KOPT-K1 (cell line): Measurements from ENCODE around the gene TMEM258.

ENCODE experiments used
- H3K27ac ChIP-seq: fragments of 200-600 bp; sonication (generic); 2 replicates; pipeline ENCODE4 v1.5.1; 2016; ENCODE audit warnings: antibody characterized with exemption, mild to moderate bottlenecking, low read depth, low read length; ENCODE audit not compliant: poor library complexity, severe bottlenecking
- H3K36me3 ChIP-seq: fragments of 200-600 bp; sonication (generic); 2 replicates; pipeline ENCODE4 v1.5.1; 2017; ENCODE audit warnings: antibody characterized with exemption, mild to moderate bottlenecking, low read length, moderate library complexity; ENCODE audit not compliant: insufficient read depth
- H3K9me3 ChIP-seq: fragments of 200-600 bp; sonication (generic); 2 replicates; pipeline ENCODE4 v1.5.1; 2017; ENCODE audit warnings: antibody characterized with exemption, low read length, mild to moderate bottlenecking; ENCODE audit not compliant: insufficient read depth, poor library complexity, severe bottlenecking

Gene TMEM258

DNA sequence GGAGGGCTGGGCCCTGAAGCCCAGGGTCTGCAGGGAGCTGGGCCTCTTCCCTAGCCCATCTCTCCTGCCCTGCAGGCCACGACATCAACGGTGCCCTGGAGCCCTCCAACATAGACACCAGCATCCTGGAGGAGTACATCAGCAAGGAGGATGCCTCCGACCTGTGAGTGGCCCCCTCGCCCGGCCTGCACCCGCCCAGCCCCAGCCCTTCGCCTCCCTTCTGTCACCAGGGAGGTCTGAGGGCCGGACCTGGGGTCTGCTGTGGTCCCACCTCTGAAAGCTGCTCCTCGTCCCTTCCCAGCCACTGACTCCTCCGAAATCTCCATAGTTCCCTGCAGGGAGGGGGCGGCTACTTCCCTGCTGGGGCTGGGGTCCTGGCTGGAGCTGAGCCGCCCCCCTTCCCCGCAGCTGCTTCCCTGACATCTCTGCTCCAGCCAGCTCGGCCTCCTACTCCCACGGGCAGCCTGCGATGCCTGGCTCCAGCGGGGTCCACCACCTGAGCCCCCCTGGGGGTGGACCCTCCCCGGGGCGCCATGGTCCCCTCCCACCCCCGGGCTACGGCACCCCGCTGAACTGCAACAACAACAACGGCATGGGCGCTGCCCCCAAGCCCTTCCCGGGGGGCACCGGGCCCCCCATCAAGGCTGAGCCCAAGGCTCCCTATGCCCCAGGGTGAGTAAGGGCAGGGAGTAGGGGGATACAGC, 26.7 kb downstream of the TMEM258 start:
- no peaks in the 10 kb centered on the region for H3K9me3 ChIP-seq
- H3K27ac ChIP-seq, result no peak overlapping the region
- no peaks in the 10 kb centered on the region for H3K36me3 ChIP-seq

DNA sequence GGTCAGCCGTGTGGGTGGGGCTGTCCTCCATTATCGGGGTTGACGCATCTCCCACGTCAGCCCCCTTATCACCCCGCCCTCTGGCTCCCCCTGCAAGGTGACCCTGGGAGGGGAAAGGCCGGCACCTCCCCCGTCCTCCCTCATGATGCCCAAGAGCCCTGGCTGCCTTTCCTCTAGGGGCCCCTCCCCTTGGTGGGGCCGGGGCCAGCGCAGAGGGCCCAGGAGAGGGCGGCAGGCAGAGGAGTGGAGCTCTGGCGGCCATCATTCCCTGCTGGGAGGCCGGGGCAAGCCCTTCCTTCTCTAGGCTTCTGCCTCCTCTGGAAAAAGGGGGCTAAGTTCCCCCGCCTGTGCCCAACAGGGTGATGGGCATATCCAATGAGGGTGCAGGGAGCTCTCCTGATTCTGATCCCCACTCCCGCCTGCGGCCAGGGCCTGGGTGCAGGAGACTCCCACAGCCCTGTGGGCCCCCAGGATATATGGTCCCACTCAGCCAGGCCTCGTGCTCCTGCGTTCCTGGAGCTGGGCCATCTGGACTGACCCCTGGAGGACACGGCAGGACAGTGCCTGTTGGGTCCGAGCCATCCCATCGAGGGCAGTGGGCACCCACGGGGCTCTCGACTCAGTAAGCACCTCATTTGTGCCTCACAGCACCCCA, 27.7 kb downstream of the TMEM258 start:
- Histone ChIP-seq H3K36me3 (no peaks in the 10 kb centered on the region), H3K27ac (no peak overlapping the region), H3K9me3 (no peaks in the 10 kb centered on the region)

DNA sequence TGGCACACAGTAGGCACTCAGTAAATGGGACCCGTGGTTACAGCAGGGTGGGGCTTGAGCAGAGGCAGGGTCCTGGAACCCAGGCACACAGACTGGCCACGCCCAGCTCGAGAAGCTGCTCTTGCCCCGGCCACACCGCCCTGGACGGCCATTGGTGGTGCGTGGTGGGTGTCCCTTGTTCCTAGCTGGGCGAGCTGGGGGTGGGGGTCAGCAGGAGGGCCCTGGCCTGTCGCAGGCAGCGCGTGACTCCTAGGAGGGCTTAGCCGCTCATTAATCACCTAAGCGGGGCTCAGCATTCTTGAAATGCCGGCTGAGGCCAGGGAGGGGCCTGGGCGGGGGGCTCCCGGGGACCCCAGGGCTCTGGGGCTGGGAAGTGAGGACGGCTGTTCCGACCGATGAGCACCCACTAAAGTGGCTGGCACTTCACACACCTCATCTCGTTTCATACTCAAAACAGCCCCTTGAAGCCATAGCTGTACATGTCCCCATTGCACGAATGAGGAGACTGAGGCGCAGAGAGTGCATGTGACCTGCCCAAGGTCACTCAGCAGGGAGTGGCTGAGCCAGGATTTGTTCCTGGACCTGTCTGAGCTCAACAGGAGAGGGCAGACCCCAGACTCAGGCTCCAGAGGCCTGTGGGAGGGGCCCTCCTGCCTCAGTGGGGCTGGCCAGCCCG, 28.3 kb downstream of the TMEM258 start:
- Histone ChIP-seq H3K9me3 (no peaks in the 10 kb centered on the region), H3K27ac (no peak overlapping the region), H3K36me3 (no peaks in the 10 kb centered on the region)

DNA sequence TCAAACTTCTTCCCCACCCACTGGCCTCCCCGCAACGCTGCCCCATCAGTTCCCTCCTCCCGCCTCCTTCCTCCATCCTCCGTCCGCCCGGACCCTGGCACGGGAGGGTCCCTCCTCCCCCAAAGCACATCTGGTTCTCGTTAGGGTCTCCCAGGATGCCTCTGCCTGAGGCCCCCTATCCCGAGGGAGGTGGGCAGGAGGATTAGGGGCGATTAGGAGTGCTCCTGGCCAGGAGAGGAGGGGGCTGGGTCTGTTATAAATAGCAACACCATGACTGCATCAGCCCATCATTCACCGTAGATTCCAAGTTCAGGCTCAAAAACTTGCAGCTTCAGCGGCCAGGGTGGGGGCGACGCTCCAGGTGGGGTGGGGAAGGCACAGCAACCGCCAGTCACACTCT, 29.6 kb downstream of the TMEM258 start:
- Histone ChIP-seq H3K9me3 (no peaks in the 10 kb centered on the region), H3K27ac (no peak overlapping the region), H3K36me3 (no peaks in the 10 kb centered on the region)

DNA sequence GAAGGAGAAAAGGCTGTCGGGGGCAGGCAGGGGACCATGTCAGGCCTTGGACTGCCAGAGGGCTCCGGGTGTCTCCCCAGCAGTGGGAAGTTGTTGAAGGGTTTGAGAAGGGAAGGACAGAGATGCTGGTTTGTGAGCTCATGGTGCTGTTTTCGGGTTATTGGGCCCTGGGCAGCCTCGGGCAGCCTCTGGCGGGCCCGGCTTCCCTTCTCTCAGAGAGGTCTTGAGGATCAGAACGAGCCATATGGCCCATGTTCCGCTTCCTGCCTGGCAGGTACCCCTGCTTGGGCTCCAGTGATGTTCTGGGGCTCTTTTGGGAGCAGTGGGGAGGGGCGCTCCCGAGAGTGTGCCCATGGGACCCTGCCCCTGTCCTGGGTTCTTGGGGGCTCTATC, 30.2 kb downstream of the TMEM258 start:
- no peaks in the 10 kb centered on the region for H3K36me3 ChIP-seq

DNA sequence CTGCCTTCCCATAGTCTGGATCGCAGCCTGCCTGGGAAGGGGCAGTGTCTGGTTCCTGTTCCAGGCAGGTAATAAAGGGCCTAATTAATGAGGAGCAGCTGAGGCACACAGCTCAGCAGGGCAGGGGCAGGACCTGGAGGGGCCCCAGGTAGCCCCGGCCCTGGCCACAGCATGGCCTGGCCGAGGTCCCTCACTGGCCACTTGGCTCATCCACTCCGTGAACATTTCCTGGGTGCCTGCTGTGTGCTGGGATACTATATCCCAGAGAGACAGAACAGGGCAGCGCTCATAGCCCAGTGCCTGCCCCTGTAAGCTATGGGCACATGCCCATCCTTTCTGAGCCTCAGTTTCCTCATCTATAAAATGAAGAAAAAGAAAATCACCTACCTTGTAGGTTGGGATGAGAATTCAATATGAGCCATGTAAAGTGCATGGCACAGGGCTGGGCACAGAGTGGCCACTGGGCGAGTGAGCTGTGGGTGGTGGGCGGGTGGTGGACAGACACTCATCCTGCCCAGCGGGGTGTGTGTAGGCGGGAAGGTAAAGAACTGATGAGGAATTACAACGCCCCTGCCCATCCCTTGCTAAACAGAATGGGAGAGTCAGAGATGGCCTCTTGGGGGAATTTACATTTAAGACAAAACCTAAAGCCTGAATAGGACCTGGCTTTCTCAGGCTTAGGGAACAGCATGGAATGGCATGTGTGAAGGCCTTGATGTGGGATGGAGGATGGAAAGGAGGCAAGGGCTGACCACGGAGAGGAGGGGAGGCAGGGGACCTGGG, 30.8 kb downstream of the TMEM258 start:
- no peaks in the 10 kb centered on the region for H3K36me3 ChIP-seq
- no peaks in the 10 kb centered on the region for H3K9me3 ChIP-seq
- H3K27ac ChIP-seq, result no peak overlapping the region

More for the DNA sequence above, 30.2 kb downstream of the TMEM258 start:
- no peak overlapping the region for H3K27ac ChIP-seq
- H3K9me3 ChIP-seq, result no peaks in the 10 kb centered on the region

DNA sequence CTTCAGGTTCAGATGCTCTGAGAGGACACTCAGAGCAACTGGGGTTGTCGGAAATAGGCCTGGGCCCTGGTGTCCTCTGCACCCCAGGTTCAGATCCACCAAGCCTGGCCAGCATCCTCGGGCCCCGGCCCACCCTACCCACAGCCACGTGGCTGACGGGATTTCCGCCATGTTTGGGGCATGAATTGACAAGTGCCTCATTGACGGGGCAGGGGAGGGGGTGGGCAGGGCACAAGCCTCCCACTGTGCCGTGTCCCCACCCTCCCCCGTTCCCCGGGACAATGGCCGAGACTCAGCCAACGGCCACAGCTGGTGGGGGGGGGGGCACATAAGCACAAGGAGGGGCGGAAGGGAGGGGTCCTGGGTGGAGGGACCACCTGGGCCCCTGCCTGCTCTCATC, 31.5 kb downstream of the TMEM258 start:
- Histone ChIP-seq H3K27ac (no peak overlapping the region), H3K36me3 (no peaks in the 10 kb centered on the region), H3K9me3 (no peaks in the 10 kb centered on the region)

DNA sequence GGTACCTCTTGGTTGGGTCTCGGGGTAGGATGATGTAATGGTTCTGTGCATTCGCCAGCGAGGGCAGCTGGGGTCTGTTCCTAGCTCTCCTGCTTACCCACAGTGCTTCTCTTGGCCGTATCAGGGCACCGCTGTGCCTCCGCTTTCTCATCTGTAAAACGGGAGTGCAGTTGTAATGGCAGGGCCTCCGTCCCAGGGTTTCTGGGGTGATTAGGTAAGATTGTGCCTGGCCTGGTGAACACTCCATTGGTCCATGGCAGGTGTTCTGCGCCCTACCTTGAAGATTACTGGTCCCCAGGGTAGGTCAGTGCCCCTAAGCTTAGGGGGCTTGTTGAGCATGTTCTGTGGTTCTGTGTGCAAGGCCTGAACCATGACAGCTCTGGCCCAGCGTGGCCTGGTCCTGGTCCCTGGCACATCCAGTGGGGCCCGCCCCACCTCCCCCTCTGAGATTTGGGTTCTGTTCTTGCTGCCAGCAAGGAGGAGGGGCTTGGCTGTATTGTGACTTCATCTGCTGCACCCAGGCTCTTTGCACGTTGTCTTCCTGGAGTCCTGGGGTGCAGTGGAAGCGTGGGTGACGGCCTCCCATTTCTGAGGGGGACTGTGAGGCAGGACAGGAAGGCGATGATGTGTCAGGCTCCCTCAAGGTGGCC, 35.1 kb downstream of the TMEM258 start:
- H3K36me3 ChIP-seq, result no peaks in the 10 kb centered on the region
- H3K27ac ChIP-seq, result no peak overlapping the region
- no peaks in the 10 kb centered on the region for H3K9me3 ChIP-seq

DNA sequence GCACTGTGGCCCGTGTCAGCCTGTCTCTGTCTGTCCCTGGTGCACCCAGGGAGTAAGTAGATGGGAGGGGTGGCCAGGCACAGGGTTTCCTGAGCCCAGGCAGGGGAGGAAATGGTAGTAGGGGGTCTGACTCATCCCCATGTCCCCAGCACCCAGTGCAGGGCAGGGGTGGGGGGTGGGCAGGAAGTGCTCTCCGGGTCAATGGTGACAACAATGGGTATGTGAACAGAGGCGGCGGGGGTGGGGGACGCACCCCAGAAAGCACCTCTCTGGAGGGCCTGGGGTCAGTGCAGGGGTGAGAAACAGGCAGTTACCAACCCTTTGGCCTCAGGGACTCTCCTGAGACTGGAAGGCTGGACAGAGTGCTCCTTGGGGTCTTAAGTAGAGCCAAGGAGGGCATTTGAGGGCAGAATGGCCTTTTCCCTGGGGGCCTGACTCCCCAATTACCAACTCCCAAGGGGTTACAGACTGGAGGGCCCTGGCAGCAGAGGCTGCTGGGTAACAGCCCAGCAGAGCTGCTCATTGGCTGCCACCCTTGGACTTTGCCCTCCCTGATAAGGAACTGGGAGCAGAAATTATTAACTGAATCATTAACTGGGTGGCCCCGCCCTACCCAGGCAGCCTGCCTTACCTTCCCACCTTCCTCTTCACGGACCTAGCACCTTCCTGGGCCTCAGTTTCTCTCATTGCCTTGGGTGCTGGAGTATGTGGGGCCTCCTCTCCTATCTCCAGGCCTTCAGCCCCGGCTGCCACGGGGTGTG, 35.8 kb downstream of the TMEM258 start:
- Histone ChIP-seq H3K9me3 (no peaks in the 10 kb centered on the region), H3K27ac (no peak overlapping the region), H3K36me3 (no peaks in the 10 kb centered on the region)

DNA sequence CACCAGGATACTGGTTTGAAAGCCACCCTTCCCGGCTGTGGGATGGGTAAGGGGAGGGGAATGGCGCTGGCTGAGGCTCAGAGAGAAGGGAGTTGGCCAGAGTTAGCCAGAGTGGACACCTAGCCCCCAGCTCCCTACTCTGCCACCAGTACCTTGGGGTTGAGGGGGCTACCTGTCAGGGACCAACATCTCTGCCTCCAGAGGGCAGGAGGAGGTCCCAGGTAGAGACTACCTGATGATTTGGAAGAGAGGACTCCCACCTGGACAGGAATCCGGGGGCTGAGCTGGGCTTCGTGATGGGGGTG, 36.3 kb downstream of the TMEM258 start:
- no peaks in the 10 kb centered on the region for H3K36me3 ChIP-seq
- no peaks in the 10 kb centered on the region for H3K9me3 ChIP-seq
- no peak overlapping the region for H3K27ac ChIP-seq

DNA sequence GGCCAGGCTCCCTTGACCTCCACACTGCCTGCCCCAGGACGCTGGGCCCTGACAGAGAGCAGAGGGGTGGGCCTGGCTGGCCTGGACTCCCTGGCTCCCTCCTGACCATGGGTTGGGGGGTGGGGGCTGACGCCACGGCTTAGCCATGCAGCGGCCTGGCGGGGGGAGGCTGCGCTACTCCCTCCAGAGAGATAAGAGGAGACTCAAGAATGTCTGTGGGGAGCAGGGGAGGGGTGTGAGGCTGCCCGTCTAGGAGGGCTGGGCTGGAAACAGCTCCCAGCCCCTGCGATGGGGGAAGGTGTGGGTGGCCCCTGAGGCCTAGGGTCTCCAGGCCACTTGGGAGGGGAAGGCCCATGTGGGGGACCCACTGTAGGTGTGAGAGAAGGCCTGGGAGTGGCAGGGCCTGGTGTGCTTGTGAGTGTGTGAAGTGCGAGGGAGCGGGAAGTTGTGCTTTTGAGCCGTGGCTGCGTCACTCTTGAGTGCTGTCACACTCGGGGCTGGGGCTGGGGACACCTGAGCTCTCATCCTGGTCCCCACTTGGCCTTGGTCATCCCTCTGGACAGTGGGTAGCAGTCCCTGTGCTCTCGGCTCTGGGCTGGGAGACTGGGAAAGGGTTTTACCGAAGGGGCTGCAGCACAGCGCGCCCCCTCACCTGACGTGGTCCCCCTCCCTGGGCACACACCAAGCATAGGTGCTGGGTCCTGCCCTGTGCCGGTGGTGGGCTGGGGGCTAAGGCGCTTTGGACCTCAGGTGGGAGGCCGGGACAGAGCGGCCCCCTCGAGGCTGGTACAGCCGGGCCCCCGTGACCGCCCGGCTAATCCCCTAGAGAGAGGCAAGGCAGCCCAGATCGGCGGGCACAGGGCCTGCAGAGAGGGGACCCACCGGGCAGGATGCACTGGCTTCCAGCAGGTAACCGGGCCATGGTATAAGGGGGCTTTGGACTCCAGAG, 37.6 kb downstream of the TMEM258 start:
- Histone ChIP-seq H3K27ac (no peak overlapping the region), H3K36me3 (no peaks in the 10 kb centered on the region), H3K9me3 (no peaks in the 10 kb centered on the region)

DNA sequence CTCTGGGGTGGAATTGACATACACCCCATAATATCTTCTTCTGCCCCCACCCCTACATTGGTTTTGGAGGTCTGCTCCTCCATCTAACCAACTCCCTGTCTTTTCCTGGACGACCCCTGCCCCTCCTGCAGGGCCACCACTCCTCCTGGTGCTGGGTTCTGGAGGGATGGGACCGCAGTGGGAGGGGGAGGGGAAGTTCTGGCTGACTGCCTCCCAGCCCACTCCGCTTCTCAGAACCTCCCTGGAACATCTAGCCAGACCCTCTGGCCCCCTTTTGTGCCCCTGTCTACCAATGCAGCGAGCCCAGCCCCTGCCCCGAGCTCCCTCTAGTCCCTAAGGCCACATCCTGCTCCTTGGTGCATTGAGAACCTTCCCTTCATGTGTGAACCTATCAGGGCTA, 38.7 kb downstream of the TMEM258 start:
- Histone ChIP-seq H3K27ac (no peak overlapping the region), H3K36me3 (no peaks in the 10 kb centered on the region), H3K9me3 (no peaks in the 10 kb centered on the region)

DNA sequence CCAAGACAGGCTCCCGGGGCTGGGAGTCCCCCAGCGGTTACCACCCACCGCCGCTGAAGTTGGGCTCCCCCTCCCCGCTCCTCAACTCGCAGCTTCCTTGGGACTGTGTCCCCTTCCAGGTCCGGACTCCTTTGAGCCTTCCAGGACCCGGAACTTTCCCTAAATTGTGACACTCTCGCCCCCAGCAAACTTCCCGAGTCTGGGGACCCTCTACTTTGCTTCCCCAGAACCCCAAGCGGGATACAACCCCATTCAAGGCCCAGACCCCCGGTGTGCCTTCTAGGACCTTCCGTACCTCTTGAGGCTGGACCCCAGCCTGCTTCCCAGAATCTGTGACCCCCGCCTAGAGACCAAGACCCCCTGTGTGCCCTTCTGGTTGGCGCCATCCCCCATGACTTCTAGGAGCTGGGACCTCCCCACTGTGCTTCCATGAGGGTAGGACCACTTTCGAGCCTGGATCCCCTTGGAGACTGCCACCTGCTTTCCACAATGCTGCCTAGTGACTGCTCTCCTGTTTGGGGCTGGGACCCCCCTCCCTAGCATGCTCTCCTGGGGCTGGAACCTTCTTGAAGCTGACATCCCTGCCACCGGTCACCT, 39.4 kb downstream of the TMEM258 start:
- H3K27ac ChIP-seq, result no peak overlapping the region
- no peaks in the 10 kb centered on the region for H3K36me3 ChIP-seq
- H3K9me3 ChIP-seq, result no peaks in the 10 kb centered on the region
